Umbilical cord (tissue), 2 donors: Measurements from ENCODE around the gene C2CD4C. TPM values are rescaled to one million over a fixed set of nuclear protein-coding genes. Genes with fewer than 3 reads are reported as not detected.
"Not testable (repeated sequence)": the region's sequence is repeated elsewhere in the genome, so short reads cannot be mapped to it uniquely, and the experiment has no call there.

ENCODE experiments used
- DNase-seq: peaks from one replicate; pipeline ENCODE4 v3.0.0-alpha.2; 2015; ENCODE audit warnings: low spot score
- total RNA-seq: library from RNA; depleted of rRNA; stranded (reverse); fragments of >200 nt; gene quantifications from one replicate; pipeline ENCODE4 v1.2.3, GENCODE V29; 2014; ENCODE audit warnings: low replicate concordance; ENCODE audit not compliant: insufficient read depth

The C2CD4C gene
- total RNA-seq, 1 donor from 2014 or later, result 0.96 TPM

- no peak for DNase-seq
These were observed 7.7 kb downstream of the C2CD4C start for GRCh38 chr19:400976-401865.

DNA sequence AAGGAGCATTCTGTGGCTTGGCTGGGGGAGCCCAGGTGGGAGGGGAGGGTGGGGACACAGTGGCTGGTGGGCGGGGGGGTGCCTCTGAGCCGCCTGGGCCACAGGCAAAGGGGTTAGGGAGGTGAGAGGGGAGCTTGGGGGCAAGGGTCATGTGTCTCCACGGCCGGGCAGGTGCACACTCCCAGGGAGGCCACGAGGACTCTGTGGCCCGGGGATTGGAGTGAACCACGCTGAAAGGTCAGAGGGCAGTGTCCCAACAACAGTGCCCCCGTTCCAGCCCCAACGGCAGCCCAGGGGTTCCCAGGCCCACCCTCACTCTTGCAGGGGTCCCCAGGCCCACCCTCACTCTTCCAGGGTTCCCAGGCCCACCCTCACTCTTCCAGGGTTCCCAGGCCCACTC, 9.6 kb downstream of the C2CD4C start:
- DNase-seq, result no peak

DNA sequence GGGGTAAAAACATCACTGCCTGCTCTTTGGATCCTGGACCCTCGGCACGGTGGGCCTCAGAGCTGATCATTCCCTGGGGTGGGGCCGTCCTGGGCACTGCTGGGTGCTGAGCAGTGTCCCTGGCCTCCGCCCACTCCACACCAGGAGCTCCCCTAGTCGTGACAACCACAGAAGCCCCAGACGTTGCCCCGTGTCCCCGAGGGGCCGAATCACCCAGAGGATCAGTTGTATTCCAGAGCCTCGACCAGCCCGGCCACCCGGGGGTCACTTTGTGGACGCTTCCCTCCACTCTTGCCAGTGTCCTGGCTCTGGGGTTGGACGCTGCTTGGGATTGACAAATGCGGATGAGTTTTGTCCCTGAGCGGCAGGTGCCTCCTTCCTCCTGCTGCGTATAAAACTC, 10.2 kb downstream of the C2CD4C start:
- no peak for DNase-seq

DNA sequence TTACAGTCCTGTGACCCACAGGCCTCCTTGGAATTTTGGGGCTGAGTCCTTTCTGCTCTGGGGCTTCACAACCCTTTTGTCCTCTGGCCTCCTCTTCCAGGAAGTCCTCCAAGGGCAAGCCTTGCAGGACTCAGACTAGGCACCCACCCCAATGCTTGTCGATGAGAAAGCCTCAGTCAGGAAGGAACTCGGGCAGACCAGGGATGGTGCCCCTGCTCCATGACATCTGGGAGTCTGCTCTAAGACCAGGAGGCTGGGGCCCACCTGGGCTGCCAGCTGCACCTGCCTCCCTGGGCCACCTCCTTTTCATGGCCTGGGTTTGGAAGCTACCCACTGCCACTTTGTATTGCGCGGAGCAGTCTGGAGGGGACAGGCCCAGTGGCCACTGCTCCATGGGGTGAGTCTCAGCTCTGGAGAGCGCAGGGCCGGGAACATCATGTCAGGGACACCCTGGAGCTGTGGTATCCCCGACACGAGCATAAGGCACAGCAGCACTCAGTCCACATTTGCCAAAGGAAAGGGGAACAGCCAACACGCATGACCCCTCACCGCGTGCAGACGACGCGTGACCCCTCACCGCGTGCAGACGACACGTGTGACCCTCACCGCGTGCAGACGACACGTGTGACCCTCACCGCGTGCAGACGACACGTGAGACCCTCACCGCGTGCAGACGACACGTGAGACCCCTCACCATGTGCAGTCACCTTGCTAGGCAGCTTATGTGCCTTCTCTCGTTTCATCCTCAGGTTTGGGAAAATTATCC, 10.8 kb downstream of the C2CD4C start:
- no peak for DNase-seq

GRCh38 chr19:397321-397720, 11.6 kb downstream of the C2CD4C start:
- no peak for DNase-seq

DNA sequence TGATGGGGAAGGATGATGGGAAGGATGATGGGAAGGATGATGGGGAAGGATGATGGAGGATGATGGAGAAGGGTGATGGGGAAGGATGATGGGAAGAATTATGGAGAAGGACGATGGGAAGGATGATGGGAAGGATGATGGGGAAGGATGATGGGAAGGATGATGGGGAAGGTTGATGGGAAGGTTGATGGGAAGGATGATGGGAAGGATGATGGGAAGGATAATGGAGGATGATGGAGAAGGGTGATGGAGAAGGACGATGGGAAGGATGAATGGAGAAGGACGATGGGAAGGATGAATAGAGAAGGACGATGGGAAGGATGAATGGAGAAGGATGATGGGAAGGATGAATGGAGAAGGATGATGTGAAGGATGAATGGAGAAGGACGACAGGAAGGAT, 13.5 kb downstream of the C2CD4C start:
- no peak for DNase-seq

GRCh38 chr19:394857-395256, 14.1 kb downstream of the C2CD4C start:
- DNase-seq, result not testable (repeated sequence)

GRCh38 chr19:393560-393959, 15.4 kb downstream of the C2CD4C start:
- not testable (repeated sequence) for DNase-seq

- no peak for DNase-seq
These were observed 16.5 kb downstream of the C2CD4C start for GRCh38 chr19:392375-392970.

GRCh38 chr19:391726-392374, 17.1 kb downstream of the C2CD4C start:
- DNase-seq, result no peak

DNA sequence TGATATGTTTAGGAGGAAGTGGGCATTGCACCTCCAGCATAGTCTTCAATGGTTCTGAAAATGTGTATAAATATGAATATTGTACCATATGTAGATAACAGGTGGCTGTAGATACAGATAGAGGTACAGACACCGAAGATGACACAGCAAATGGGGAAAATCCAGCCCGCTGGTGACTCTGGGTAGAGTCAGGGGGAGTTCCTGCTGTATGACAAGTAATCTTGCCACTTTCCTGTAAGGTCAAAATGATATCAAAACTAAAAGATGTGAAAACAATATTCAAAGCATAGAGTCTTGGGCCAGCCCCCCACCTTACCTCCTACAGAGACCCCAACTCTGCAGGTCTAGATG, 17.8 kb downstream of the C2CD4C start:
- no peak for DNase-seq

GRCh38 chr19:390386-391206, 18.4 kb downstream of the C2CD4C start:
- no peak for DNase-seq

GRCh38 chr19:389935-390289, 19.0 kb downstream of the C2CD4C start:
- no peak for DNase-seq

- DNase-seq, result no peak
These were observed 19.6 kb downstream of the C2CD4C start for GRCh38 chr19:389255-389934.

DNA sequence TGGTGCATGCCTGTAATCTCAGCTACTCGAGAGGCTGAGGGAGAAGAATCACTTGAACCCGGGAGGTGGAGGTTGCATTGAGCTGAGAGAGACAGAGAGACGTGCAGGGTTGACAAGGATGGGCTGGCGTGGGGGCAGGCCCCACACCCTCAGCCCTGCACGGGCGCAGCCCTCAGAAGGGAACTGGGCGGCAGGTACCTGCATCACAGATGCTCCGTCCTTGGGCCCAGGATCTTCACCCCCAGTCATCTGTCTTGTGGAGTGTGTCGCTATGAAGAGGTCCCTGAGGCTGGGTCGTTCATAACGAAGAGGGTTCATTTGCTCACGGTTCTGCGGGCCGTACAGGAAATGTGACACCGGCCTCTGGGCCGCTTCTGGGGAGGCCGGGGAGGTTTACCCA, 20.3 kb downstream of the C2CD4C start:
- DNase-seq, result no peak

DNA sequence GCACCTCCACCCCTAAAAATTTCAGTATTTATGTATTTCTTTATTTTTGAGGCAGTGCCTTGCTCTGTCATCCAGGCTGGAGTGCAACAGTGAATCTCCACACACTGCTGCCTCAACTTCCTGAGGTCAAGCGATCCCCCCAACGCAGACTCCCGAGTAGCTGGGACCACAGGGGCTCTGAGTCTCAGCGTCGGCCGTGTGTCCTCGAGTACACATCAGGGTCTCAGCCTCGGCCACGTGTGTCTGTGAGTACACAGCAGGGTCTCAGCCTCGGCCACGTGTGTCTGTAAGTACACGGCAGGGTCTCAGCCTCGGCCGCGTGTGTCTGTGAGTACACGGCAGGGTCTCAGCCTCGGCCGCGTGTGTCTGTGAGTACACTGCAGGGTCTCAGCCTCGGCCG, 21.2 kb downstream of the C2CD4C start:
- DNase-seq, result no peak

DNA sequence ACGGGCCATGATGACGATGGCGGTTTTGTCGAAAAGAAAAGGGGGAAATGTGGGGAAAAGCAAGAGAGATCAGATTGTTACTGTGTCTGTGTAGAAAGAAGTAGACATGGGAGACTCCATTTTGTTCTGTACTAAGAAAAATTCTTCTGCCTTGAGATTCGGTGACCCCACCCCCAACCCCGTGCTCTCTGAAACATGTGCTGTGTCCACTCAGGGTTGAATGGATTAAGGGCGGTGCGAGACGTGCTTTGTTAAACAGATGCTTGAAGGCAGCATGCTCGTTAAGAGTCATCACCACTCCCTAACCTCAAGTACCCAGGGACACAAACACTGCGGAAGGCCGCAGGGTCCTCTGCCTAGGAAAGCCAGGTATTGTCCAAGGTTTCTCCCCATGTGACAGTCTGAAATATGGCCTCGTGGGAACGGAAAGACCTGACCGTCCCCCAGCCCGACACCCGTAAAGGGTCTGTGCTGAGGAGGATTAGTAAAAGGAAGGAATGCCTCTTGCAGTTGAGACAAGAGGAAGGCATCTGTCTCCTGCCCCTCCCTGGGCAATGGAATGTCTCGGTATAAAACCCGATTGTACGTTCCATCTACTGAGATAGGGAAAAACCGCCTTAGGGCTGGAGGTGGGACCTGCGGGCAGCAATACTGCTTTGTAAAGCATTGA, 22.2 kb downstream of the C2CD4C start:
- not testable (repeated sequence) for DNase-seq

GRCh38 chr19:386189-386588, 22.8 kb downstream of the C2CD4C start:
- not testable (repeated sequence) for DNase-seq

- no peak for DNase-seq
These were observed 24.2 kb downstream of the C2CD4C start for GRCh38 chr19:384799-385169.
